Fibroblast of mammary gland (primary cell): Measurements from ENCODE around the gene ATP1B1.
A peak's percentile ranks its signal among the peaks of the same experiment; 100 is the strongest.

Experiments
- DNase-seq: peaks from one replicate; pipeline ENCODE4 v3.0.0-alpha.2; 2010; ENCODE audit warnings: low read depth
- H3K4me3 ChIP-seq: 2 replicates; pipeline ENCODE4 v1.5.1; 2011; ENCODE audit warnings: low read depth, mild to moderate bottlenecking, low read length, moderate library complexity; ENCODE audit not compliant: control insufficient read depth
- TF ChIP-seq, protein P1 (sequence below): conservative IDR thresholded peaks from 2 replicates; pipeline ENCODE4 v1.5.1; 2011; ENCODE audit warnings: low read depth, low read length, inconsistent platforms; ENCODE audit not compliant: control insufficient read depth, insufficient read depth

The ATP1B1 gene

DNA sequence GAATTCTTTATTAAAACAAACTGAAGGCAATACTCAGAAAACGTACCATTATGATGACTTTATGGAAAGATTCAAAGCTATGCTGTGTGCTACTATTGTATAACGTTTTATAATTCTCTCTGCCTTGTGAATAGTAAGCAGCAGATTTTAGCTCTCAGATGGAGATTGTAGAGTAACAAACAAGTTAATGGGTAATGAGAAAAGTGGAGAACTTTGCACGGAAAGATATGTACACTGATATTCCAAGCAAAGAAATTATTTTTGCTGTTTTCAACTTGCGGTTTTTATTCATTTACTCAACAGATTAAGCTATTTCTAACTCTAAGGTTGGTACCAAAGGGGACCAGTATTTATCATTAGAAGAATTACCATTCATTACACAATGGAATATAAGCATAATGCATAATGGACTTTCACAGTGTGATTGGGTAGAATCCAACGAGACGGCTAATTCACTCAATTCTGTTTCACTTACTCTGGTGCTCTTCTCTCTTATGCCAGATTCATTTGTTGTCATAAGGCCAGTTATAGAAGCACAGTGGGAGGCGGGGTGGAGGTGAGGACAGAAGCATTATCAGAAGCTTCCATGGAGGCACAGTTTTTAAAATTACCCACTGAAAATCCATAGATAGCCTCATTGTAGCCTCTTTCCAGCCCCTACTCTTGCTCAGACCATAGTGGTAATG is 38.6 kb downstream of the ATP1B1 start:
- no peak for DNase-seq
- no peak overlapping the region for H3K4me3 ChIP-seq
- TF ChIP-seq, protein P1, sequence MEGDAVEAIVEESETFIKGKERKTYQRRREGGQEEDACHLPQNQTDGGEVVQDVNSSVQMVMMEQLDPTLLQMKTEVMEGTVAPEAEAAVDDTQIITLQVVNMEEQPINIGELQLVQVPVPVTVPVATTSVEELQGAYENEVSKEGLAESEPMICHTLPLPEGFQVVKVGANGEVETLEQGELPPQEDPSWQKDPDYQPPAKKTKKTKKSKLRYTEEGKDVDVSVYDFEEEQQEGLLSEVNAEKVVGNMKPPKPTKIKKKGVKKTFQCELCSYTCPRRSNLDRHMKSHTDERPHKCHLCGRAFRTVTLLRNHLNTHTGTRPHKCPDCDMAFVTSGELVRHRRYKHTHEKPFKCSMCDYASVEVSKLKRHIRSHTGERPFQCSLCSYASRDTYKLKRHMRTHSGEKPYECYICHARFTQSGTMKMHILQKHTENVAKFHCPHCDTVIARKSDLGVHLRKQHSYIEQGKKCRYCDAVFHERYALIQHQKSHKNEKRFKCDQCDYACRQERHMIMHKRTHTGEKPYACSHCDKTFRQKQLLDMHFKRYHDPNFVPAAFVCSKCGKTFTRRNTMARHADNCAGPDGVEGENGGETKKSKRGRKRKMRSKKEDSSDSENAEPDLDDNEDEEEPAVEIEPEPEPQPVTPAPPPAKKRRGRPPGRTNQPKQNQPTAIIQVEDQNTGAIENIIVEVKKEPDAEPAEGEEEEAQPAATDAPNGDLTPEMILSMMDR, result no peak

DNA sequence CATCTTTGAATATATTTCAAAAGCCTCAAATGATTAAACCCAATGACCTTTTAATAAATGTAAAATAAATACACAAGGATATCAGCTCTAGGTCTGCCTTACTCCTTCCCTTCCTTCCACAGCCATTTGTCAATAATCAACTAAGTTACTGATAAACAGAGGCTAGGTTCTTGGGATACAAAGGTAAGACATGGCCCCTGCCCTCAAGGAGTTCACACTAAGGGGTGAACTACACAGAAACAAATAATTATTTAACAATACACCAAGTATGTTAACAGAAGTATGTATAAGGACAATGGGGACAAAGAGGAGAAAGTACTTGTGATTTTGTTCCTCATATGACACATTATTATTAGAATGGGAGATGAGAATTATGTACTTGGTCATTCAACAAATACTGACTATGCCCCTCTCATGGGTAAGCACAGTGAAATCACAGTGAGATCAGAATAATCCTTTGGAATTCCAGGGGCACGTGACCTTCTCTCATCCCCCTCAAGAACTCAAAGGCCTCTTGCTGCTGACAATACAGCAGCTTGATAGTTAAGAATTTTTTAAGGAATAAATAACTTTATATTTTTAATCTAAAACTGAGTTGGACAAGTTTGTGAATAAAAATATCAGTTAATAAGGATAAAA is 40.2 kb downstream of the ATP1B1 start:
- H3K4me3 ChIP-seq, result no peak overlapping the region
- TF ChIP-seq, protein P1, result no peak
- no peak for DNase-seq

DNA sequence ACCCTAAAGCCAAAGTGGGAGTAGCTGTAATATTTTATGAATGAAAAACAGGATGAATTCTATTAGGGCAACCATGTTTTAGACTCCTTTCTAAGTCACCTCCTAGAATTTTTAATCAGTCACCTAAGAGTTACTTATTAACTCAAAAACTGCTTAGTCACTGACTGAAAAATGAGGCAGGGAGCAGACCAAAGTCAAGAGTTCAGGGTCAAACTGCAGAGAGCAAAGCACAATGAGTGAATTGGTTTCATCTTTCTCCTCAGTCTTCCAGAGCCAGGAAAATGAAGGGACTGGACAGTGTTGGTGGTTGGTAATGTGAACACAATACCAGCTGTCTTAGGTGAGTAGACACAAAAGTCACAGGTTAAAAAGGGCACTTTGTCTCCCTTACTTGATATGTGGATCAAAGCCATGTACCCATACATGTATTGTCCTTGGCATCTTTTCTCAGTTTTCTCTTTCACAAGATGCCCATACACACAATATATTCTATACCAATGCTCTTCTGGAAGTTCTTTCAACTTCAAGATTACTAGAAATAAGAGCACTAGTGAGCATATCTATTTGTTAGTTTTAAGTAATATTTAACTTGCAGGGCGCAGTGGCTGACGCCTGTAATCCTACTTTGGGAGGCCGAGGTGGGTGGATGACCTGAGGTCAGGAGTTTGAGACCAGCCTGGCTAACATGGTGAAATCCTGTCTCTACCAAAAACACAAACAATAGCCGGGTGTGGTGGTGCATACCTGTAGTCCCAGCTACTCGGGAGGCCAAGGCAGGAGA is 42.2 kb downstream of the ATP1B1 start:
- no peak overlapping the region for H3K4me3 ChIP-seq
- no peak for DNase-seq
- TF ChIP-seq, protein P1, result no peak

DNA sequence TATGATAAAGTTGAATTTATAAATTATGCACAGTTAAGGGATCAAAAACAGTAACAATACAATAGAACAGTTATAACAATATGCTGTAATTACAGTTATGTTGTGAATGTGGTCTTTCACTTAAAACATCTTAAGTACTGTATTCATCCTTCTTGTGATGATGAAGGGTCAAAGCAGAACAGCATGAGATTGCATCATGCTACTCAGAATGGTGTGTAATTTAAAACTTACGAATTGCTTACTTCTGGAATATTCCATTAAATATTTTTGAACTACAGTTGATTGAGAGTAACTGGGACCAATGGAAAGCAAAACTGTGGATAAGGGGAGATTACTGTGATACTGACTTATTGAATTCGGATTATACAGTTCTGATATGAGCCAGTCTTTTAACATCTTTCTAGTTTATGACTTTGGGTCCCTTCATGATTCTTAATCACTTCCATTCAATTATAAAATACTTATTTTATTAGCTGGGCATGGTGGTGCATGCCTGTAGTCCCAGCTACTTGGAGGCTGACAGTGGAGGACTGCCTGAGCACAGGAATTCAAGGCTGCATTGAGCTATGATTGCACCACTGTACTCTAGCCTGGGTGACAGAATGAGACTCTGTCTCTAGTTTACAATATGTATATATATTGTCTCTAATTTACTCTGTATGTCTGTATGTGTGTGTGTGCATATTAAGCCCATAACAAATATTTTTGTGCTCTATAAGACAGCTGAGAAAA is 43.2 kb downstream of the ATP1B1 start:
- TF ChIP-seq, protein P1, result no peak
- H3K4me3 ChIP-seq, result no peak overlapping the region

DNA sequence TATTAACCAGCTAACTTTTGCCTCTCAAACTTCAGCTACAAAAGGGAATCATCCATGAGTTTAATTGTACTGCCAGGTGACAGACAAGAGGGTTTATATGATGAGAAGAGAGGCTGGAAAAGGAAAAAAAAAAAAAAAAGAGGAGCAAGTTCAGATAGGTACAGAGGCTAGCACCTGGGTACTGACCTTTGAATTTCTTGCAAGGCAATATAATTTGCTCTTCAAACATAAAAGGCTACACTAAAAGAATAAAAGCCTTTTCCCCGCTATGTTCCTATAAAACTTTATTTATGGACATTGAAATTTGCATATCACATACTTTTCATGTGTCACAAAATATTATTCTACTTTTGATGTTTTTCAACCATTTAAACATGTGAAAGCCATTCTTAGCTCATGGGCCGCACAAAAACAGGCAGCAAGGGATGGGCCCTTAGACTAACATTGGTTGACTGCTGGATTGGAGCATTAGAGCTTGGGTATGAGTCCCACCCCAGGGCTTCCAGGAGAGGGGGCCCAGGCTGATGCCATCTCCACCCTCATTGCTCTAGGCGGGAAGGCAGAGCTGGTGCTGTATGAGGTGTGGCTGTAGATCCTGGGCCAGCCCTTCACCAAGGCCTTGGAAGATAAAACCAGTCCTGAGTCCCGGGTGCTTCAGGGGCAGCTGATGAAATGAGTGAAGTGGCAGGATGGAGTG is 44.3 kb downstream of the ATP1B1 start:
- no peak for DNase-seq

More for the DNA sequence above, 43.2 kb downstream of the ATP1B1 start:
- peak; percentile 25 for DNase-seq

More for the DNA sequence above, 44.3 kb downstream of the ATP1B1 start:
- TF ChIP-seq, protein P1, result no peak
- H3K4me3 ChIP-seq, result no peak overlapping the region
